Measurements from ENCODE around the gene GPATCH11. TPM values are rescaled to one million over a fixed set of nuclear protein-coding genes. Genes with fewer than 3 reads are reported as not detected.
A peak's percentile ranks its signal among the peaks of the same experiment; 100 is the strongest.

GPATCH11 gene
- total and polyA plus RNA-seq, 4 donors: 4.2 to 8.9 (median 6.7) TPM

GRCh38 chr2:37068686-37069085, 15.6 kb upstream of the GPATCH11 start:
- ATAC-seq (ENCODE audit: low FRiP score): no peak
- Histone ChIP-seq H3K4me1 (ENCODE audit: control insufficient read depth in 1 of 2, insufficient read depth in 2 of 2, low read length in 2 of 2) (no peaks in the 10 kb centered on the region), H3K9me3 (ENCODE audit: control insufficient read depth, low read length) (no peaks in the 10 kb centered on the region), H3K27ac (ENCODE audit: low read depth in 1 of 2, low read length in 2 of 2) (no peak overlapping the region), H3K27me3 (ENCODE audit: control insufficient read depth in 1 of 2, insufficient read depth in 2 of 2, low read length in 1 of 2) (no peaks in the 10 kb centered on the region), H3K4me3 (ENCODE audit: low read length in 2 of 2) (no peak overlapping the region), H3K36me3 (ENCODE audit: control insufficient read depth in 1 of 2, insufficient read depth in 2 of 2, low read length in 1 of 2) (peaks cover 2 to 4% of the 10 kb centered on the region in 2 donors)
- intact Hi-C loops (cut with DNase I): no loop called here
- WGBS, 2 donors: 79% methylated on average over 6 of the region's 6 CpGs
- no peak for DNase-seq

- WGBS, 2 donors: 94 to 97% methylated on average over 2 of the region's 2 CpGs
- Histone ChIP-seq H3K36me3 (ENCODE audit: control insufficient read depth in 1 of 2, insufficient read depth in 2 of 2, low read length in 1 of 2) (peaks cover 0 to 2% of the 10 kb centered on the region in 2 donors), H3K4me3 (ENCODE audit: low read length in 2 of 2) (no peak overlapping the region)
Observed at GRCh38 chr2:37070931-37071330, 13.4 kb upstream of the GPATCH11 start.

GRCh38 chr2:37080266-37080665, 4.1 kb upstream of the GPATCH11 start:
- H3K4me3 ChIP-seq (ENCODE audit: low read length in 2 of 2): no peak overlapping the region
- H3K36me3 ChIP-seq (ENCODE audit: control insufficient read depth in 1 of 2, insufficient read depth in 2 of 2, low read length in 1 of 2): peaks cover 0 to 1% of the 10 kb centered on the region in 2 donors
- no peaks in the 10 kb centered on the region for H3K27me3 ChIP-seq (ENCODE audit: control insufficient read depth in 1 of 2, insufficient read depth in 2 of 2, low read length in 1 of 2)
- DNase-seq (no peak), ATAC-seq (ENCODE audit: low FRiP score) (no peak)
- H3K4me1 ChIP-seq (ENCODE audit: control insufficient read depth in 1 of 2, insufficient read depth in 2 of 2, low read length in 2 of 2): peaks cover 0 to 6% of the 10 kb centered on the region in 2 donors
- WGBS, 2 donors: 77 to 82% methylated on average over 2 of the region's 2 CpGs
- no peak overlapping the region for H3K27ac ChIP-seq (ENCODE audit: low read depth in 1 of 2, low read length in 2 of 2)
- no peaks in the 10 kb centered on the region for H3K9me3 ChIP-seq (ENCODE audit: control insufficient read depth, low read length)
- intact Hi-C loops (cut with DNase I): no loop called here

More at GRCh38 chr2:37070931-37071330, 13.4 kb upstream of the GPATCH11 start:
- DNase-seq: no peak
- H3K27me3 ChIP-seq (ENCODE audit: control insufficient read depth in 1 of 2, insufficient read depth in 2 of 2, low read length in 1 of 2): no peaks in the 10 kb centered on the region
- H3K27ac ChIP-seq (ENCODE audit: low read depth in 1 of 2, low read length in 2 of 2): no peak overlapping the region
- intact Hi-C loops (cut with DNase I): no loop called here
- no peak for ATAC-seq (ENCODE audit: low FRiP score)
- H3K9me3 ChIP-seq (ENCODE audit: control insufficient read depth, low read length): no peaks in the 10 kb centered on the region
- no peaks in the 10 kb centered on the region for H3K4me1 ChIP-seq (ENCODE audit: control insufficient read depth in 1 of 2, insufficient read depth in 2 of 2, low read length in 2 of 2)

- Histone ChIP-seq H3K4me3 (ENCODE audit: low read length in 2 of 2) (no peak overlapping the region), H3K27me3 (ENCODE audit: control insufficient read depth in 1 of 2, insufficient read depth in 2 of 2, low read length in 1 of 2) (no peaks in the 10 kb centered on the region), H3K27ac (ENCODE audit: low read depth in 1 of 2, low read length in 2 of 2) (no peak overlapping the region), H3K4me1 (ENCODE audit: control insufficient read depth in 1 of 2, insufficient read depth in 2 of 2, low read length in 2 of 2) (peaks cover 3 to 6% of the 10 kb centered on the region in 2 donors), H3K9me3 (ENCODE audit: control insufficient read depth, low read length) (no peaks in the 10 kb centered on the region), H3K36me3 (ENCODE audit: control insufficient read depth in 1 of 2, insufficient read depth in 2 of 2, low read length in 1 of 2) (no peaks in the 10 kb centered on the region)
- ATAC-seq (ENCODE audit: low FRiP score): no peak
- intact Hi-C loops (cut with DNase I): no loop called here
- DNase-seq: no peak
- 60 to 66% methylated on average over 3 of the region's 3 CpGs for WGBS, 2 donors
Observed at GRCh38 chr2:37080689-37081088, 3.6 kb upstream of the GPATCH11 start.

GRCh38 chr2:37084797-37085196, 479 bp downstream of the GPATCH11 start:
- H3K27ac ChIP-seq (ENCODE audit: low read depth in 1 of 2, low read length in 2 of 2): peak overlapping the region in 1 of 2 donors; percentile 3
- peaks cover 0 to 7% of the 10 kb centered on the region in 2 donors for H3K36me3 ChIP-seq (ENCODE audit: control insufficient read depth in 1 of 2, insufficient read depth in 2 of 2, low read length in 1 of 2)
- no peak for DNase-seq
- H3K4me3 ChIP-seq (ENCODE audit: low read length in 2 of 2): peak overlapping the region; percentile 72 to 90
- ATAC-seq (ENCODE audit: low FRiP score): no peak
- intact Hi-C loops (cut with DNase I): no loop called here
- H3K9me3 ChIP-seq (ENCODE audit: control insufficient read depth, low read length): no peaks in the 10 kb centered on the region
- H3K4me1 ChIP-seq (ENCODE audit: control insufficient read depth in 1 of 2, insufficient read depth in 2 of 2, low read length in 2 of 2): peaks cover 3 to 6% of the 10 kb centered on the region in 2 donors
- WGBS, 2 donors: 1% methylated on average over 10 of the region's 10 CpGs
- H3K27me3 ChIP-seq (ENCODE audit: control insufficient read depth in 1 of 2, insufficient read depth in 2 of 2, low read length in 1 of 2): no peaks in the 10 kb centered on the region

GRCh38 chr2:37085731-37086147, 1.4 kb downstream of the GPATCH11 start:
- intact Hi-C loops (cut with DNase I): no loop called here
- WGBS, 2 donors: 74 to 78% methylated on average over 1 of the region's 1 CpG
- H3K4me1 ChIP-seq (ENCODE audit: control insufficient read depth in 1 of 2, insufficient read depth in 2 of 2, low read length in 2 of 2): peaks cover 3% of the 10 kb centered on the region in 2 donors
- H3K27ac ChIP-seq (ENCODE audit: low read depth in 1 of 2, low read length in 2 of 2): no peak overlapping the region
- no peak for DNase-seq
- no peaks in the 10 kb centered on the region for H3K27me3 ChIP-seq (ENCODE audit: control insufficient read depth in 1 of 2, insufficient read depth in 2 of 2, low read length in 1 of 2)
- no peaks in the 10 kb centered on the region for H3K9me3 ChIP-seq (ENCODE audit: control insufficient read depth, low read length)
- H3K36me3 ChIP-seq (ENCODE audit: control insufficient read depth in 1 of 2, insufficient read depth in 2 of 2, low read length in 1 of 2): peaks cover 3 to 8% of the 10 kb centered on the region in 2 donors
- H3K4me3 ChIP-seq (ENCODE audit: low read length in 2 of 2): no peak overlapping the region
- no peak for ATAC-seq (ENCODE audit: low FRiP score)

GRCh38 chr2:37090019-37090477, 5.7 kb downstream of the GPATCH11 start:
- peaks cover 0 to 3% of the 10 kb centered on the region in 2 donors for H3K4me1 ChIP-seq (ENCODE audit: control insufficient read depth in 1 of 2, insufficient read depth in 2 of 2, low read length in 2 of 2)
- WGBS, 2 donors: 88 to 91% methylated on average over 4 of the region's 4 CpGs
- intact Hi-C loops (cut with DNase I): no loop called here
- no peaks in the 10 kb centered on the region for H3K9me3 ChIP-seq (ENCODE audit: control insufficient read depth, low read length)
- peaks cover 8% of the 10 kb centered on the region in 2 donors for H3K36me3 ChIP-seq (ENCODE audit: control insufficient read depth in 1 of 2, insufficient read depth in 2 of 2, low read length in 1 of 2)
- no peaks in the 10 kb centered on the region for H3K27me3 ChIP-seq (ENCODE audit: control insufficient read depth in 1 of 2, insufficient read depth in 2 of 2, low read length in 1 of 2)
- ATAC-seq (ENCODE audit: low FRiP score) (no peak), DNase-seq (no peak)
- no peak overlapping the region for H3K27ac ChIP-seq (ENCODE audit: low read depth in 1 of 2, low read length in 2 of 2)
- no peak overlapping the region for H3K4me3 ChIP-seq (ENCODE audit: low read length in 2 of 2)

GRCh38 chr2:37091873-37092272, 7.6 kb downstream of the GPATCH11 start:
- Histone ChIP-seq H3K36me3 (ENCODE audit: control insufficient read depth in 1 of 2, insufficient read depth in 2 of 2, low read length in 1 of 2) (peaks cover 8 to 9% of the 10 kb centered on the region in 2 donors), H3K4me3 (ENCODE audit: low read length in 2 of 2) (no peak overlapping the region), H3K4me1 (ENCODE audit: control insufficient read depth in 1 of 2, insufficient read depth in 2 of 2, low read length in 2 of 2) (no peaks in the 10 kb centered on the region), H3K27me3 (ENCODE audit: control insufficient read depth in 1 of 2, insufficient read depth in 2 of 2, low read length in 1 of 2) (no peaks in the 10 kb centered on the region), H3K9me3 (ENCODE audit: control insufficient read depth, low read length) (no peaks in the 10 kb centered on the region), H3K27ac (ENCODE audit: low read depth in 1 of 2, low read length in 2 of 2) (no peak overlapping the region)
- DNase-seq: no peak
- 86 to 88% methylated on average over 5 of the region's 5 CpGs for WGBS, 2 donors
- intact Hi-C loops (cut with DNase I): no loop called here
- no peak for ATAC-seq (ENCODE audit: low FRiP score)

- WGBS, 2 donors: 93 to 95% methylated on average over 1 of the region's 1 CpG
- Histone ChIP-seq H3K27me3 (ENCODE audit: control insufficient read depth in 1 of 2, insufficient read depth in 2 of 2, low read length in 1 of 2) (no peaks in the 10 kb centered on the region), H3K4me1 (ENCODE audit: control insufficient read depth in 1 of 2, insufficient read depth in 2 of 2, low read length in 2 of 2) (no peaks in the 10 kb centered on the region), H3K9me3 (ENCODE audit: control insufficient read depth, low read length) (no peaks in the 10 kb centered on the region), H3K27ac (ENCODE audit: low read depth in 1 of 2, low read length in 2 of 2) (no peak overlapping the region), H3K36me3 (ENCODE audit: control insufficient read depth in 1 of 2, insufficient read depth in 2 of 2, low read length in 1 of 2) (peaks cover 0 to 7% of the 10 kb centered on the region in 2 donors), H3K4me3 (ENCODE audit: low read length in 2 of 2) (no peak overlapping the region)
- intact Hi-C loops (cut with DNase I): no loop called here
- ATAC-seq (ENCODE audit: low FRiP score): no peak
- no peak for DNase-seq
Observed at GRCh38 chr2:37096568-37096967, 12.2 kb downstream of the GPATCH11 start.
